Measurements from ENCODE around the gene PSME3IP1. TPM values are rescaled to one million over a fixed set of nuclear protein-coding genes. Genes with fewer than 3 reads are reported as not detected.

PSME3IP1 gene
- total RNA-seq, 4 donors from 2014 or later = 95.7 to 185 (median 120) TPM

GRCh38 chr16:57104706-57105105 is 81.1 kb downstream of the PSME3IP1 start:
- peaks cover 0 to 11% (median 2%) of the 10 kb centered on the region in 4 donors for H3K4me1 ChIP-seq
- no peak overlapping the region for H3K4me3 ChIP-seq
- H3K27me3 ChIP-seq = no peaks in the 10 kb centered on the region
- in situ Hi-C loops (cut with MboI; ENCODE audit: low pct_ligation_motif_present in 1 of 4, low pct_unique_long_range_greater_than_20kb in 1 of 4, low sequenced_read_pairs in 3 of 4) = no loop called here
- H3K9me3 ChIP-seq = no peaks in the 10 kb centered on the region
- TF ChIP-seq POLR2AphosphoS5 (IDR thresholded peaks at IDR 0.05) (no peak), EP300 (IDR thresholded peaks at IDR 0.05; ENCODE audit: low read depth) (no peak), POLR2A (IDR thresholded peaks at IDR 0.05) (no peak), CTCF (IDR thresholded peaks at IDR 0.05) (no peak)
- H3K27ac ChIP-seq = no peak overlapping the region
- WGBS, 2 donors (ENCODE audit: low coverage in 1 of 2) = 61 to 69% methylated on average over 3 of the region's 3 CpGs
- intact Hi-C loops (cut with DNase I; ENCODE audit: low total_unique reads) = no loop called here
- no peaks in the 10 kb centered on the region for H3K36me3 ChIP-seq
- no peak for DNase-seq

- peaks cover 0 to 11% (median 2%) of the 10 kb centered on the region in 4 donors for H3K4me1 ChIP-seq
- no peak overlapping the region for H3K4me3 ChIP-seq
- H3K27ac ChIP-seq = no peak overlapping the region
- in situ Hi-C loops (cut with MboI; ENCODE audit: low pct_ligation_motif_present in 1 of 4, low pct_unique_long_range_greater_than_20kb in 1 of 4, low sequenced_read_pairs in 3 of 4) (no loop called here), intact Hi-C loops (cut with DNase I; ENCODE audit: low total_unique reads) (no loop called here)
- TF ChIP-seq POLR2AphosphoS5 (IDR thresholded peaks at IDR 0.05) (no peak), CTCF (IDR thresholded peaks at IDR 0.05) (no peak), EP300 (IDR thresholded peaks at IDR 0.05; ENCODE audit: low read depth) (no peak), POLR2A (IDR thresholded peaks at IDR 0.05) (no peak)
- no peaks in the 10 kb centered on the region for H3K9me3 ChIP-seq
- WGBS, 2 donors (ENCODE audit: low coverage in 1 of 2) = 79 to 85% methylated on average over 8 to 16 of the region's 16 CpGs
- H3K27me3 ChIP-seq = no peaks in the 10 kb centered on the region
- no peaks in the 10 kb centered on the region for H3K36me3 ChIP-seq
- DNase-seq = no peak
These were observed 82.7 kb downstream of the PSME3IP1 start for GRCh38 chr16:57102888-57103851.

Other genes with a start within 250 kb of the PSME3IP1 start
- under 1 TPM in 1 of 4 donors, not detected in 3; 0.55 TPM for gene CETP, start 224.1 kb downstream of the PSME3IP1 start, total RNA-seq
- gene NLRC5, start 196.5 kb downstream of the PSME3IP1 start, total RNA-seq = 100 to 1,000 TPM in 1 of 4 donors, 10 to 100 TPM in 3; 59.4 to 171 (median 73.6) TPM
- gene CPNE2, start 93.5 kb downstream of the PSME3IP1 start, total RNA-seq = 100 to 1,000 TPM in 2 of 4 donors, 10 to 100 TPM in 2; 41.6 to 154 (median 84.2) TPM
- gene RSPRY1, start 290 bp upstream of the PSME3IP1 start, total RNA-seq = 10 to 100 TPM; 17.1 to 58.4 (median 44.5) TPM
- gene ARL2BP, start 59.2 kb upstream of the PSME3IP1 start, total RNA-seq = 10 to 100 TPM; 10.3 to 39.6 (median 36.5) TPM
- 10 to 100 TPM in 2 of 4 donors, 1 to 10 TPM in 2; 4.4 to 13.5 (median 9.6) TPM for gene PLLP, start 98.6 kb upstream of the PSME3IP1 start, total RNA-seq
- under 1 TPM in 1 of 4 donors, not detected in 3; 0.64 TPM for gene CCL22, start 172.7 kb upstream of the PSME3IP1 start, total RNA-seq
- gene CX3CL1, start 186.5 kb upstream of the PSME3IP1 start, total RNA-seq = 10 to 100 TPM in 1 of 4 donors, 1 to 10 TPM in 2, not detected in 1; 1.7 to 13.5 (median 1.8) TPM
- gene CCL17, start 218.7 kb upstream of the PSME3IP1 start, total RNA-seq = 1 to 10 TPM in 1 of 4 donors, not detected in 3; 1.4 TPM